Stimulated activated CD4-positive, alpha-beta T cell treated with anti-CD3 and anti-CD28 coated beads, Interleukin-12 subunit alpha, Interleukin-12 subunit beta, amount 100 ng/mL, for 48 hours (primary cell): Measurements from ENCODE around the gene UBE2J2.

Experiments used
- DNase-seq, 3 donors: peaks; one replicate each; pipeline ENCODE4 v3.0.0-alpha.2; 2020; ENCODE audit warnings: low read depth in 2 of 3, low spot score in 1 of 3

Gene UBE2J2

DNA sequence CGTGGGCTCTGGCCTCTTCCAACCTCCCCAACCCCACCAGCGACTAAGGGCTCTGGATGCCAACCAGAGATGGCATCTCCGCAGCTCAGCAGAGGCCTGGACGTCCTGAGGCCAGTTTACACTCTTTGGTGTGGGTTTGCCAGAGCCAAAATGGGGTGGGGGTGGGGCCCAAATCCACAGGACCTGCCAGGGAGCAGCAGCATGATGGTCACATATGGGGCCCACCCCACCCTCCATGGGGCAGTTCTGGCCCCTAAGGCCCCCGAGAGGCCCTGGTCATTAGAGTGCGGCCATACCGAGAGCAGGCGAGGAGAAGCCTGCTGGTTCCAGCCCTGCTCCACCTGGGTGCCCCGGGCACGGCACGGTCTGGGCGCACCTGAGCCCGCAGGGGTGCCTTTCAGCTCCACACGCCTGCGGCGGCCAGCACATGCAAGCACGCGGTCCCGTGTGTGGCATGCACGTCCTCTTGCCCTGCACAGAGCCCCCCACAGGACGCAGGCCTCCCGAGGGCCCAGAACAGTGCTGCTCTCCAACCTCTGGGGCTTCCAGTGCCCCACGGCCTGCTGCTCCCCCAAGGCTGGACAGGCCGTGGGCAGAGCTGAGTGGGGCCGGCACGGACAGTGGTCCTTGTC lies 31.9 kb downstream of the UBE2J2 start:
- no peak for DNase-seq

DNA sequence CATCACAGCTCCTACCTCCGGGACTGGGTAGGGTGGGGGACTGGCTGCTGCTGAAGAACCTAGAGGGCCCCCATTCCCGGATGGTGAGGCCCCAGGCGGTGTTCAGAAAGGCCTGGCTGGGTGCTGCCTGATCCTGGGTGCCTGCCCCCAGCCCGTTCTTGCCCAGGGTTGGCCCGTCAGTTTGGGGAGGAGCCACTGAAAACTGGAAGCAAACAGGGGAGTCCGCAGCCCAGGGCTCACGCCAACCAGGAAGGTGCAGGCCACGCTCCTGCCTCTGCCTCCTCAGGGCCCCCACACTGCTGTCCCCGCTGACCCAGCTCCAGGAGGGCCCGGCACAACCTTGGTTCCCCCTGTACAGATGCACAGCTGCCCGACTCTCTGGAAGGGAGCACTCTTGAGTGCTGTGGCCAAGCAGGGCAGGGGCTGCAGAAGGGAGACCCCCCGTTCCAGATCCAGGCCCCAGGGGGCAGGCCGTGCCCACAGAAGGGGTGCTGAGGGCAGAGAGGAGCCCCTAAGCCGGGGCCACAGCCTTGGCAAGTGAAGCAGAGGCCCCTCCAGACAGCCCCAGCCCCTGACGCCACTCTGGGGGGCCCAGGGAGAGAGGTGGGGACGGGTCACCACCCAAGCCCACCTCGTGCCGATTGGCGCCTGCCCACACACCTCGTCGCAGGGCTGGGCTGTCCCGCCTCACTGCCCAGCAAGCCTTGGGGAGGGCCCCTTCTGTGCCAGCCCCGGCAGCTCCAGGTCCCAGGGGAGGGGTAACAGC lies 32.6 kb downstream of the UBE2J2 start:
- no peak for DNase-seq

DNA sequence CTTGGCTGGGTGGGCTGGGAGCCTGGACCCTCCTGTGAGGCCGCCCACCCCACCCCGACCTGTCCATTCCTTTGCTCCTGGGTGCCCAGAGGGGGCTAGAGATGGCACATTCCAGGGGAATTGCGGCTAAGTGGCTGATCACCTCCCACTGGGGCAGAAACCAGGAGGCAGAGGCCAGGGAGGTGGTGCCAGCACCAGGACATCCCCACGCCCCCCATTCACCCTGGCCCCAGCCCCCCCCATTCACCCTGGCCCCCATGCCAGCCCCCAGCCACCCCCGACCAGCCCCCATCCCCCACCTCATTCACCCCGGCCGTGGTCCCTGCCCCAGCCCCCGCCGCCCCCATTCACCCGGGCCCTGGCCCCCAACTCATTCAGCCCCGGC lies 33.3 kb downstream of the UBE2J2 start:
- DNase-seq: no peak

DNA sequence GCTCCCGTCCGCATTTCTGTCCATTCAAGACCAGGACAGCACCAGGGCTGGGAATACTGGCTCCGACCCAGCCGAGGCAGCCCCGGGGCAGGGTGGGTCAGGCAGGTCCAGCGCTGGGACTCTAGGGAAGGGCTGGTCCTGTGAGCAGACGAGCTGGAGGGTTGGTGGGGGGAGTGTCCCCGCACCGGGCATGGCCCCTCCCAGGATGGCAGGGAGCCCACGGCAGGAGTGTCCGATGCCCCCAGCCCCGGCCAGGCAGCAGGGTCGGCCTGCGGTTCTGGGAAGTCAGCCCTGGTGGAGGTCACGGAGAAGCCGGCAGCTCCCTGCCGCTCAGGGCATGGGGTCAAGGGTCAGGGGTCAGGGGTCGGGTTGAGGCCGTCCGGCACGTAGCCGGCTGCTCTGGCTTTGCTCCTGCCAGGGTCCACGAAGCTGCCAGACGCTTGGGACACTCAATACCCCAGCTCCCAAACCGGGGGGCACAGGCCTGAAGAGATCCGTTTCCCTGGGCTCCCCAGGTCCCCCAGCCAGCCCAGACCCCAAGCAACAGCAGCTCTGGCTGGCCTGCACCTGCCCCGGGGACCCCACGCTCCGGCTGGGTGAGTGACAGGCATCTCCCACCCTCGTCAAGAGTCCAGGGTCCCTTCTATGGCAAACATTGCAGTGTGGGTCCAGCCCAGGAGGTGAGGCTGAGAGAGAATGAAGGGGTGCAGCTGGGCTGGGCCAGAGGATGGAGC lies 33.9 kb downstream of the UBE2J2 start:
- DNase-seq: no peak

DNA sequence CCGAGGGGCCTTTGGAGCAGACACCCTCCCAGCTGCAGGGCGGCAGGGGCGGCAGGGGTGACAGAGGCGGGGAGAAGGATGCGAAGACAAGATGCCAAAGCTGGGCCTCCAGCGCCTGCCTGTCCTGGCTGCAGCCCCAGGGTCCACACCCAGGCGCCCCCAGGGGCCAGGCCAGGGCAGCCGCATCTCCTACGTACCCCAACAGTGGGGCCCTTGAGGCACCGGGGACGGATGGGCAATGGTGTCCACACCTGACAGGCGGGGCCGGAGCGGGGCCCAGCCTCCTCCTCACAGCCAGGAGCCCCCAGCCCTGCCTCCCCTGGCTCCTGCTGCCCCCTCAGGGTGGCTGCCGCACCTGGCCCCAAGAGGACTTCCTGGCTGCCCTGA lies 34.4 kb downstream of the UBE2J2 start:
- DNase-seq: no peak

DNA sequence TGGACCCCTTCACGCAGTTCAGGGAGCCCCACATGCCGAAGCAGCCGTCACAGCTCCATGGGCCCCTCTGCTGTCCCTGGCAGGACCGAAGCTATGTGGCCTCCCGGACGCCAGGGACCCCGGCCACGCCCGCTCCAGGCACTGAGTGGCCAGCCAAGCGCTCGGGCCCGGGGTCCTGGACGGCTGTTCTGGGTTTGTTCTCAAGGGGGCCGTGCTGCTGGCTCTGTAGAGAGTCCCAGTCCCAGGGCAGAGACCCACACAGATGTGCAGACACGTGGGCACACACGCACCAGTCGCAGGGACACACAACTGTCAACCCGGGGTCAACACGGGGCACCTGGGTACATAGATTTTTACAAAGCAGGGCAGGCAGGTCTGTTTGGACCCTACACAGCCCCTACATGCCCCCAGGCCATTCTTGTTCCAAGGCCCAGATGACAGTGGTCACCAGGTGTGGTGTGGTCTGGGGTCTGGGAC lies 34.9 kb downstream of the UBE2J2 start:
- no peak for DNase-seq

DNA sequence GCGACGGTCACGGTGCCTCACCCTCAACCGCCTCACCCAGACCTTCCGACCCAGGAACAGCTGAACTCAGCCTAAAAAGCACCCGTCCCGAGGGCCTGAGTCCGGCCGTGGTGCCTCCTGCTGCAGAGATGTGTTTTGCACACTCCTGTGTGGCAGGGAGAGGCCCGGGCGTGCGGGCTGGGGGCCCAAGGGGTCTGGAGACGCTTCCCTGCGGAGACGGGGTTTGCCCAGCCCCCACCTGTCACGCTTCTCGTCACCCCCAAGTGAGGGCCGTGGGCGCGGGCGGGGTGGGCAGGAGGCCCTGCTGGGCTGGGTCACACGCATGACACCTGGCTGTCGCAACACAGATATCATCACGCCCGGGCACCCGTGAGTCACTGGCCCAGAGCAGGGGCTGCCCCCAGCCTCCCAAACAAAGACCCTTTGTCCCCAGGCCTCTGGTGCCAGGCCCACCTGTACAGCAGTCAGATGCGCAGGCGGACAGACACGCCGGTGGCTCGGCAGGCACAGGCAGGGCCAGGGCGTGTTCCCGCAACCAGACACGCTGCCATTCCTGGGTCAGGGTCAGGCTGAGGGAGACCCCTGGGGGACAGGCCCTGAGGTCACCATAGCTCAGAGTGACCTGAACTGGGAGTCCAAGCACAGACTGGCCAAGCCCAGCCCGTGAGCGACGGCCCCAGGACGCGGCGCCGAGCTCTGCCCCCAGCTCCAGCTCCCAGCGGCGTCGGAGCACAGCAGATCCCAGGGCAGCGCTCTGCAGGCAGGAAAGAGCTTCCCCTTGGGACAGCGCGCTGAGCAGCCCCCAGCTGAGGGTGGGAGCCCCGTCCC lies 35.6 kb downstream of the UBE2J2 start:
- no peak for DNase-seq

DNA sequence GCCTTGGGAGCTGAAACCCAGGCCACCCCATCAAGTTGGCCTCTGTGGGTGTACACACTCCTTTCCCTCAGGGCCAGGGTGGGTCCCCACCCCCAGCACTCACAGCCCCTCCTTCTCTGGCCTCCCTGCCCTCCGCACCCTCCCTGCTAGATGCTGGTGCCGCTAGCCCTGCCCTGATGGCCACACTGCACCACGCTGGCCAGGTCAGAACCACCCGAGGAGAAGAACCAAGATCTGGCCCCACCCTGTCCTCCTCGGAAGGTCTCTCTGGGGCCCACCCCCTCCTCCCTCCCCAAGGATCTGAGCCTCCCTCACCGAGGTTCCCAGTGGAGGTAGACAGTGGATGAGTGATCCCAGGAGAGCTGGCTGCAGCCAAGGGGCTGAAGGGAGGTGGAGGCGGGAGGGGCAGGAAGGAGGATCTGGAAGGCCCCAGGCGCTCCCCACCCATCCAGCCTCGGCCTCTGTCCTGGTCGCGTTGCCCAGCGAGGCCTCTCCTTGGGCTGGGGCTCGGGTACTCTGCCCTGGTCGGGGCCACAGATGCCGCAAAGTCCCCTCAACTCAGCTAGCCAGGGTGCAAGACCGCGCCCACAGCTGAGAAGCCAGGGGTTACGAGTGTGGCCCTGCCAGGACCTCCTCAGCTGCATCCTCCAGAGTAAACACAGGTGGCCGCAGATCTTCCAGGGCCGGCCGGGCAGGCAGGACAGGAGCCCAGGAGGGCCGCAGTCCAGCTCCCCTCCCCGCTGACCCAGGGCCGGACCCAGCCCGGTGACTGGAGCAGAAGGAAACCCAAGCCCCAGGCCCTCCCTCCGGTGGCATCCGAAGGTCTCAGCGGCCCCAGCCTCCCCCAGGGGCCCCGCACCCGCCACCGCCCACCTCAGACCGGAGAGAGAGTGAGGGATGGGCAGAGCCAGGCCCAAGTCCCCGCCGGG lies 36.4 kb downstream of the UBE2J2 start:
- no peak for DNase-seq

DNA sequence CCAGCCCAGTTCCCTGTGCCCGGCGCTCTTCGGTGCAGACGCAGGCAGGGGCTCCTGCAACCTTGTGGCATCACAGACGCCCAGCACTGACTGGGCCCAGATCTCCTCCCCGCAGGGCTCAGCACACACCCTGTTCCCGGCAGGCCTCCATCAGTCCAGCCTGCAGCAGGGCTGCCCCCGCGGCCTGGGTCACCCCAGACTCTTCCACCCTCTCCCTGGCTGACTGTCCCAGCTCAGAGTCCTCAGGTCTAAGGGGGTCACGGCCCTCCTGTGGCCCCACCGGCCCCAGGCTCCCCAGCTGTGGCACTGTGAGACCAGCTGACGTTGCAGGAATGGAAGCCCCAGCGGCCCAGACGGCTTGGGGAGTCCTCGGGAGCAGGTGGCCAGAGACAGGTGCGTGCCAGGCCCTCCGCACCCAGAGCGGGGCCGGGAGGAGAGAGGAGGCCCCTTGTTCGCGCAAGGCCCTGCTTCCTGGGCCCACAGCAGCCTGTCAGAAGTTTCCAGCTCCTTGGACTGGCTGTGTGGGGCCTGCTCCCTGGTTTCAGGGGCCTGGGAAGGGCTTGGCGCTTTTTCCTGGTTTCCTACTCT lies 37.4 kb downstream of the UBE2J2 start:
- DNase-seq: no peak

DNA sequence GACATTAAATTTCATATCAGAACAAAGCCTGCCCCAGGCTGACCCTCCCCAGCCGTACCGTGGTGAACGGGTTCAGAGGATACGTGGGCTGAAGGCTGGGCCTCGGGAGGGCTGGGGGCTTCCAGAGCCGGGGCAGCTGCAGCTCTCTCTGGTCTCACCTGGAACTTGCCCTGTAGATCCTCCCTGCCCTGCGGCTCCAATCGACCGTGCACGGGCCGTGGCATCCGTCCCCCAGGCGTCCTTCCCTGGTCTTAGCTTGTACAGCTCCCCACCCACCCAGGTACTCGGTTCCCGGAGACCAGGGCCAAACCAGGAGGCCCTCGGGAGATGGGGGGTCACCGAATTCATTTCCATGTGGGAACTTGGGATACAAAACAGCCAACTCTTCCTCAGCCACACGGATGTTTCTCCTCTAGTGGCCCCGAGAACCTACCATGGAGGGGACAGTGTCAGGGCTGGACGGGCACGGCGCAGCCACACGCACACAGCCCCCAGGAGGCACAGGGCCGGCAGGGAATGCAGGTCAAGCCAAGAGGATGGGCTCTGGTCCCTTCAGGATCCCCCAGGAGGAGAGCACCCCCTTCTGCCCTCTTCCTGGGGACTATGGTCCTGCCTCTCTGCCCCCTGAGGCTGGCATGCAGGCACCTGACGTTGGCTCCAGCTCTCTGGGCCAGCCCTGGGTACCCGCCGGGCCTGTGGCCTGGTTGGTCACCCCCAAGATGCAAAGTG lies 38.5 kb downstream of the UBE2J2 start:
- no peak for DNase-seq

DNA sequence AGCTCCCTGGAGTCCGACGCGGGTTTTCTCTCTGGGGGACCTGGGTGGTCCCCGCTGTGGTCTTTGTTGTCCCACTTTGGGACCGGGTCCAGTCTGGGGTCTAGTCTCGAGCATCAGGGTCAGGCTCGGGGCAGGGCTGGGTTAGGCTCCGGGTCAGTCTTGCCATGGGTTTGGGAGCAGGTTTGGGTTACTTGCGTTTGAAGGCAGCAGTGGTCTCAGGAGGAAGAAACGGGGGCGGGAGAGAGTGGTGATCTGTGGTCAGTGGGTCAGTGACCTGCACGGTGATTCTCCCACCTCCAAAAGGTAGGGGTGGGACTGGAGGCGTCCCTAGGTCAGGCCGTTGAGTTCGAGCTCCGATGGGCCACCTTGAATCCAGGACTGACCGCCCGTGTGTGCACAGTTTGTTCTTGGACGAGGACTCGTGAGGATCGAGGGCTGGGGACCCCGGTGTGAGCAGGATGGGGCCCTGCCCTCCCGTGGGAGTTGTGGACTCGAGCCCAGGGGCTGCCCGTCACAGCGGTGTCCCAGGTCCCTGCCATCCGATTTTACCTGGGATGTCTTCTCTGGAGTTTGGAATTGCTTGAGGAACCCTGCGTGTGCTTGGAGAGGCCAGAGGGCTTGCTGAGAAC lies 39.4 kb downstream of the UBE2J2 start:
- DNase-seq: no peak

DNA sequence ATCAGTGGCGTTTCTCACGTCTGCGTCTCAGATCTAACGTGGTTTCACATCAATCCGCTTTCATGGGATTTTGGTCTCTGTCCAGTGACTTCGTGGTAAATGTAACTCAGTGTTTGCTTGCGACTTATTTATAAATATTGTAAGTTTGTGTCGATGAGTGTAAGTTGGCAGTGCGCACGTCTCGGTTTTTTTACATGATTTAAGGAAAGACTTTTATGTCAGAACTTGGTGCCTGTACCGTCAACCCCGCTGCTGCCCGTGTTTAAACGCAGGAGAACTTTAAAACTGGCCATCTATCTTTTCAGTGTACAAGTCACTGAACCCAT lies 40.1 kb downstream of the UBE2J2 start:
- no peak for DNase-seq

DNA sequence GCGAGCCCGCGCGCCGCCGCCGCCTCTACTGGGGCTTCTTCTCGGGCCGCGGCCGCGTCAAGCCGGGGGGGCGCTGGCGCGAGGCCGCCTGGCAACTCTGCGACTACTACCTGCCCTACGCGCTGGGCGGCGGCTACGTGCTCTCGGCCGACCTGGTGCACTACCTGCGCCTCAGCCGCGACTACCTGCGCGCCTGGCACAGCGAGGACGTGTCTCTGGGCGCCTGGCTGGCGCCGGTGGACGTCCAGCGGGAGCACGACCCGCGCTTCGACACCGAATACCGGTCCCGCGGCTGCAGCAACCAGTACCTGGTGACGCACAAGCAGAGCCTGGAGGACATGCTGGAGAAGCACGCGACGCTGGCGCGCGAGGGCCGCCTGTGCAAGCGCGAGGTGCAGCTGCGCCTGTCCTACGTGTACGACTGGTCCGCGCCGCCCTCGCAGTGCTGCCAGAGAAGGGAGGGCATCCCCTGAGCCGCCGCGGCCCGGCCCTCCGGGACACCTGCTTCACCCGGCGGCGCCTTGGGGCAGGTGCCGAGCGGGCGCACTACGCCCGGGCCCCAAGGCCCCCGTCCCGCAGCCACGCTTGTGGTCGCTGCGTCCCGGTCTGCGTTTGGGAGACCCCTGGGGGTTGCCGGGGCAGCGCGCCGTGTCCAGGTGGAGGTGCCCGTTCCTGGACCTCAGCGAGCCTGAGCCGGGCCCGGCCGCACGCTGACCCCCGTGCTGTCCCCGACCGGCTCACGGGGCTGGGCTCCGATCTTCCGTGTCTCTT lies 40.7 kb downstream of the UBE2J2 start:
- no peak for DNase-seq

DNA sequence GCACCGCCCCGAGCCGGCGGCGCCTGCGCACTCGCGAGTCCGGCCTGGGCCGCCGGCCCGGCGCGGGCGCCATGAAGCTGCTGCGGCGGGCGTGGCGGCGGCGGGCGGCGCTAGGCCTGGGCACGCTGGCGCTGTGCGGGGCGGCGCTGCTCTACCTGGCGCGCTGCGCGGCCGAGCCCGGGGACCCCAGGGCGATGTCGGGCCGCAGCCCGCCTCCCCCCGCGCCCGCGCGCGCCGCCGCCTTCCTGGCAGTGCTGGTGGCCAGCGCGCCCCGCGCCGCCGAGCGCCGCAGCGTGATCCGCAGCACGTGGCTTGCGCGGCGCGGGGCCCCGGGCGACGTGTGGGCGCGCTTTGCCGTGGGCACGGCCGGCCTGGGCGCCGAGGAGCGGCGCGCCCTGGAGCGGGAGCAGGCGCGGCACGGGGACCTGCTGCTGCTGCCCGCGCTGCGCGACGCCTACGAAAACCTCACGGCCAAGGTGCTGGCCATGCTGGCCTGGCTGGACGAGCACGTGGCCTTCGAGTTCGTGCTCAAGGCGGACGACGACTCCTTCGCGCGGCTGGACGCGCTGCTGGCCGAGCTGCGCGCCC lies 41.4 kb downstream of the UBE2J2 start, which contains the start of gene B3GALT6:
B3GALT6 (plus strand) TSS at position 30 of the 588 bp plus-strand sequence; CDS start at position 72, 42 bp downstream.
- no peak for DNase-seq

DNA sequence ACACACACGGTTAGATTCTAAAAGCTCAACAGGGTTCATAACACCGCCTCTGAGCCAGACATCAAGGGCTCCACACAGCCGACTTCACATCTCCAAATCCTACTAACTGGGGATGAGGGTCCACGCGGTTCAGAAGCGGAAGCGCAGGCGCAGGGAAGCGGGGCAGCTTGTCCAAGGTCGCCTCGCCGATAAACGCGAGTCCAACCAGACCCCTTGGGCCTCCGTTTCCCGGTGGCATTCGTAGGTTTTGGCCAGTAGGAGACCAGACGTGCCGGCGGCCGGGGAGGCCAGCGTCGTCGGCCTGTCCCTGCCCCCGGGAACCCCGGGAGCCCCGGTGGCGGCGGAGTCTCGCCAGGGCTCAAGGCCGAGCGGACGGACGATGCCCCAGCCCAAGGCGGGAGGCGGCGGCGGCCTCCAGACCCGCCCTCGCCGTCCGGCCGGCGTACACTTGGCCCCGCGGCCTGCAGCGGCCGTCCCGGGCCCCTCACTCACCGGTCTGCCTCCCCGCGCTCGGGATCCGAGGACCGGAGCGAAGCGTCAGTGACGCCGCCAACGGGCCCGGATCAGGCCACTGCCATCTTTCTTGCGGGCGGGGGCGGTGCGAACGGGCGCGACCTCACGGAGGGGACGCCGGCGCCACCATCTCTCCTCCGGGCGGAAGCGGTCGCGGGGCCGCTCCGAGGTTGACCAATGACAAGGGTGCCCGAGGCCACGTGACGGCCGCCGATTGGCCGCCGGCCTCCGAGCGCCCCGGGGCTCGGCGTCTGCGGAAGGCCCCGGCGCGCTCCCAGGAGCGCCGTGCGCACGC lies 42.0 kb downstream of the UBE2J2 start, which contains the start of gene SDF4:
SDF4 (minus strand) TSS at position 602 of the 808 bp plus-strand sequence. CDS start 3,229 bp downstream, outside the sequence.
- DNase-seq: peak; percentile 92 to 96 (median 94)

DNA sequence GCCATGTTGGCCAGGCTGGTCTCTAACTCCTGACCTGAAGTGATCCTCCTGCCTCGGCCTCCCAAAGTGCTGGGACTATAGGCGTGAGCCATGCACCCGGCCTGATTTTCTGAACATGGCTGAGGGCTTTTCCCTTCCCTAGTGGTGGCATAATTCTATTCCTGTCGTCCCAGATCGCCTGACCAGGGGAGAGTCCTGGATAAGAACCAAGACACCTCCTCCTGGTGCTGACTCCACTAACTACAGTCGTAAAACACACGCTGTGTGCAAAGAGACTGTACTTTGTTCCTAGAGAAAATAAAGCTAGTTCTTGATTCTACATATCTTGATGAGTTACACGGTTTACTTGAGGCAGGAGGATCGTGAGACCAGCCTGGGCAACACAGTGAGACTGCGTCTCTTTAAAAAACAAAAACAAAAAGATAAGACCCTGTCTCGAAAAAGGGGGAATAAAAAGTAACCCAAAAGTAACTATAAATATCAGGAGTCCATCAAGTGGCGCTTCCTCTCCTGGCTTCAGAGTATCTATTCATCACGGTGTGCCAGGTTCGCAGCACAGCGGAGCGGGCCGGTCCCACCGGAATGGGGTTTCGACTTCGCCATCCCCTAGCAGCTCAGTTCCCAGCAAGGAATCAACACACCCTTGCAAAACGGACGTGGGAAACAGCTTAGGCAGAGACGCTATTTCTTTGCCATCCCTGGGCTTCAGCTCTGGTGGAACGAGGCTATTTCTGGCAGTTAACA lies 42.8 kb downstream of the UBE2J2 start:
- DNase-seq: no peak
